Measurements from ENCODE around the gene HEXIM1.

GRCh38 chr17:45128989-45129388 is 19.3 kb upstream of the HEXIM1 start:
- TF ChIP-seq POLR2A (IDR thresholded peaks at IDR 0.05) (no peak), POLR2AphosphoS5 (IDR thresholded peaks at IDR 0.05) (no peak), EP300 (IDR thresholded peaks at IDR 0.05) (no peak)
- TF ChIP-seq, protein P1, sequence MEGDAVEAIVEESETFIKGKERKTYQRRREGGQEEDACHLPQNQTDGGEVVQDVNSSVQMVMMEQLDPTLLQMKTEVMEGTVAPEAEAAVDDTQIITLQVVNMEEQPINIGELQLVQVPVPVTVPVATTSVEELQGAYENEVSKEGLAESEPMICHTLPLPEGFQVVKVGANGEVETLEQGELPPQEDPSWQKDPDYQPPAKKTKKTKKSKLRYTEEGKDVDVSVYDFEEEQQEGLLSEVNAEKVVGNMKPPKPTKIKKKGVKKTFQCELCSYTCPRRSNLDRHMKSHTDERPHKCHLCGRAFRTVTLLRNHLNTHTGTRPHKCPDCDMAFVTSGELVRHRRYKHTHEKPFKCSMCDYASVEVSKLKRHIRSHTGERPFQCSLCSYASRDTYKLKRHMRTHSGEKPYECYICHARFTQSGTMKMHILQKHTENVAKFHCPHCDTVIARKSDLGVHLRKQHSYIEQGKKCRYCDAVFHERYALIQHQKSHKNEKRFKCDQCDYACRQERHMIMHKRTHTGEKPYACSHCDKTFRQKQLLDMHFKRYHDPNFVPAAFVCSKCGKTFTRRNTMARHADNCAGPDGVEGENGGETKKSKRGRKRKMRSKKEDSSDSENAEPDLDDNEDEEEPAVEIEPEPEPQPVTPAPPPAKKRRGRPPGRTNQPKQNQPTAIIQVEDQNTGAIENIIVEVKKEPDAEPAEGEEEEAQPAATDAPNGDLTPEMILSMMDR (IDR thresholded peaks at IDR 0.05), result no peak

All from upper lobe of left lung (tissue), 4 donors.